Renal pelvis (tissue), 4 donors: ENCODE results near the gene AP3M1. TPM values are rescaled to one million over a fixed set of nuclear protein-coding genes. Genes with fewer than 3 reads are reported as not detected.

Experiments
- DNase-seq: peaks from one replicate; pipeline ENCODE4 v3.0.0-alpha.2; 2013
- polyA plus RNA-seq, 3 donors: library from polyadenylated mRNA; unstranded; fragments of 120-200 nt; gene quantifications; one replicate each; pipeline ENCODE4 v1.2.1, GENCODE V29; 2013; ENCODE audit not compliant: insufficient read length in 3 of 3

The AP3M1 gene
- polyA plus RNA-seq, 3 donors, result 52.4 to 61.1 (median 55.4) TPM

DNA sequence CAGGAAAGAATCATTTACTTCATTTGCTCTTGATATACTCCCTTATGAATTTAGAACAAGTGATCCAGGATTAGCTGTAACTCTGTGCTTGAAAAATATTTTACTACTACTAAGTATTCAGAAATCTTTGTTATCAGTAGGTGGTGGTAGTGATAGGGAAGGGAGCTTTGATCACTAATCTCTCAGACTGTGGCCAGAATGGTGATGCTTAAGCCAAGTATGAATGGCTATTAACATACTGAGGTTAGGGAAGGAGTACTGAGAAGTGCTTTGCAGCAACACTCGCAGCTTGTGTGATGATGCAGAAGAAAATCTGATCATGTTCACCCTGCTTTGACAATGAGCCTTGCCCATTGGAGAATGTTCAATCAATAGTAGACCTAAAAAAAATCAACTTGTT lies 29.3 kb downstream of the AP3M1 start:
- no peak for DNase-seq

DNA sequence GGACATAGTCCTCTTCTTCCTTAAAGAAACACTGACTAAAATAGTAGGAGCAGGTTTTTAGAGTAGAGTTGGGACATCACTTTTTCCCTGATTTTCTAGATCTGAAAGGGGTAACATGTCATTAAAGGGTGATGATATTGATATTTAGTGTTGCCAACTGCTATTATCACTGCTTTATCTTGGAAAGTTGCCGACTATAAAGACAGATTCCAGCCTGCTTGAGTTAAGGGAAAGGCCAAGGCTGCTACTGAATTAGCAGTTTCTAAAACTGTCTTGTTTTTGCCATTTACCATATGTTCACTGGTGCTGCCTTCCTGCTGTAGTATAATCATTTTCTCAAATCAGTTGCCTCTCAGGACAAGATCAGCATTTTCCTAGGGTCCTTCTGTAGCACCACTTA lies 29.7 kb downstream of the AP3M1 start:
- no peak for DNase-seq

DNA sequence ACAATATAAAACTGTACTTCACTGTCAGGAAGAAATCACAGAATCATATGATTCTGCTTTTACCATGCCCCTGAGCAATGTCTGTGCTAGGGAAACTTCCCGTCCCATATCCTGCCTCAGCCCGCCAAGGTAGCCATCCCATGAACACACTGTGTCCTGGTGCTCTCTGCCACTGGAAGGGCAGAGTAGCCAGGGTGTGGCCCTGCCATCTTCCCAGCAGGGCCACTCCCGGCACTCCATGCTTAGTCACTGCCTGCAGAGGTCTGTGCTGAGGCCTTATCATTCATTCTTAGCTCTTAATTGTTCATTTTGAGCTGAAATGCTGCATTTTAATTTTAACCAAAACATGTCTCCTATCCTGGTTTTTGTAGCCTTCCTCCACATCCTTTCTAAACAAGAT lies 31.8 kb downstream of the AP3M1 start:
- DNase-seq, result no peak

DNA sequence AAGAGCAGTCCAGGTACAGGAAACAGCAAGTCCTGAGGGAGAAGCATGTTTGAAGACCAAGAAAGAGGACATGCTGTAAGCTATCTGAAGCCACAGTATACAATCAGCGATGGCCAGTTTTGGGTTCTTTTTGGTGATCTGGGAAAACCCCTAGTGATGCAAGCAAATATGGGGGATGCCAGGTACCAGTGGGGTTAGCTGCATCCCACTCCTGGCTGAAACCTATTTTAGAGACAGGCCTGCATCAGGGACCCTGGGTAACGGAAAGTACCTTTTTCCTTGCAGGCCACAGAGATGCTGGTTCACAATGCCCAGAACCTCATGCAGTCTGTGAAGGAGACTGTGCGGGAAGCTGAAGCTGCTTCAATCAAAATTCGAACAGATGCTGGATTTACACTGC lies 32.9 kb downstream of the AP3M1 start:
- DNase-seq, result no peak

DNA sequence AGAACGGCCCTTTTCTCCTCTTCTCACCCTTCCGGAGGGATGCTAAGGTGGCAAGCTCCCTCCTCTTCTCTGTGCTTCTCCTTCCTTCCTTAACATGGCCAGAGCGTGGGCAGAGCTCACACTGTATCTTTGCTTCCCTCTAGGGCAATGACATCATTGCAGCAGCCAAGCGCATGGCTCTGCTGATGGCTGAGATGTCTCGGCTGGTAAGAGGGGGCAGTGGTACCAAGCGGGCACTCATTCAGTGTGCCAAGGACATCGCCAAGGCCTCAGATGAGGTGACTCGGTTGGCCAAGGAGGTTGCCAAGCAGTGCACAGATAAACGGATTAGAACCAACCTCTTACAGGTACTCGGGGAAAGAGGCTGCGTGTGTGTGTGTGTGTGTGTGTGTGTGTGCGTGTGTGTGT lies 36.6 kb downstream of the AP3M1 start:
- no peak for DNase-seq

DNA sequence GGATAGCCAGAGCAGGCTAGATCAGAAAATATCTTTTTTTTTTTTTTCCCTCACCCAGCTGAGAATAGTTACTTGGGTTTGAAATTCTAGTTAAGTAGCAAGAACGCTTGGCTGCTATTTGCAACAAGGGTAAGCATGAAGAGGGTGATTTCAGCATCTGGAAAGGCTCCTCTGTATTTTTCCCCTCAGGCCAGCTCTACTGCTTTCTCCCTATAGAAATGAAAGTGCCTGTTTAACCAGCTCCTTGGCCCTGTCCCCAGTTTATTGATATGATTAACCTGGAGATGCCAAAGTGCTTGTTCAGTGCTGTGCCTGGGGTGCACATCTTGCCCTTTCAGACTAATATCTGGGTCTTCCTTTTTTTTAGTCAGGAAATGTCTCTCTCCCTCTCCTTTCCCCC lies 37.1 kb downstream of the AP3M1 start:
- DNase-seq, result no peak

DNA sequence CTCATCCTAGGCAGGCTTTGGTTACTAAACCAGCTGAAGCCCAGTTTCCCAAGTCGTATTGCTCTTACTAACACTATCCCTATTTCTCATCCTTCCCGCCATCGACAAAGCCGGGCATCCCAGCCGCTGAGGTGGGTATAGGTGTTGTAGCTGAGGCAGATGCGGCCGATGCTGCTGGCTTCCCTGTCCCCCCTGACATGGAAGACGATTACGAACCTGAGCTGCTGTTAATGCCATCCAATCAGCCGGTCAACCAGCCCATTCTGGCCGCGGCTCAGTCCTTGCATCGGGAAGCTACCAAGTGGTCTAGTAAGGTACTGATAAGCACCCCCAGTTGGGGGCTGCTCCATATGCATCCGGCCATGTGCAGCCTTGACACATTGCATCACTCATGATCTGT lies 38.8 kb downstream of the AP3M1 start:
- DNase-seq, result no peak

DNA sequence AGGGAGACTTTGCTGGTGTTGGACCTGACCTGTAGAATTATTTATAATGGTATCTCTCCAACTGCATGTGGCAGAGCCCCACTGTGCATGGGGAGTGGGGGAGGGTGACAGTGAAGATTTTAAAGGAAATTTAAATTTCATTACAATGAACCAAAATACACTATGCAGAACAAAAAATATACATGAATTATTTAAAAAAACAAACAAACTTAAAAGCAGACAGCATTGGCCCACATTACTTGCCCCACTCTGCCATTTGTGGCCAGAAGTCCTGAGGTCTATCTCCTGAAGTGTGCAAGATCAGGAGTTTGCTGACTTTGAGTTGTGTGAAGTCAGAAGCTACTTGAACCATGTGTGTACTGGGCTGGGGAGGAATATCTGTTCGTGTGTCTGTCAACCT lies 40.5 kb downstream of the AP3M1 start:
- no peak for DNase-seq

DNA sequence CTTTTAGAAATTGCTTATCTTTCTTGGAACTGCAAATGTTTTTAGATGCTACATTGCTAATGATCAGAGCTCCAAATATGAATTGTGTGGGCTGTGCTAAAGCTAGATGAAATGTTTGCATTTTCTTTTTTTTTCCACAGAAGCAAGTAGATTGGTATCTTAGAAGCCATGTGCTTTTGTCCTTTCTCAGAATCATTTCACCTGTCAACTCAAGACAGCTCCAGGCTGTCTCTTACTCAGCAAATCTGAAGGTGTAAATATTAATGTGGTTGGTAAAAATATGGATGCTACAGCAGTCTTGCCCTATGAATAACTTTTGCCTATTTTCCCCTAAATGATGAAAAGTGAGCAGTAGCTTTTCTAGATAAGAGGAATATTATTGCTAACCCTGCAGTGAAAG lies 41.2 kb downstream of the AP3M1 start:
- DNase-seq, result no peak

DNA sequence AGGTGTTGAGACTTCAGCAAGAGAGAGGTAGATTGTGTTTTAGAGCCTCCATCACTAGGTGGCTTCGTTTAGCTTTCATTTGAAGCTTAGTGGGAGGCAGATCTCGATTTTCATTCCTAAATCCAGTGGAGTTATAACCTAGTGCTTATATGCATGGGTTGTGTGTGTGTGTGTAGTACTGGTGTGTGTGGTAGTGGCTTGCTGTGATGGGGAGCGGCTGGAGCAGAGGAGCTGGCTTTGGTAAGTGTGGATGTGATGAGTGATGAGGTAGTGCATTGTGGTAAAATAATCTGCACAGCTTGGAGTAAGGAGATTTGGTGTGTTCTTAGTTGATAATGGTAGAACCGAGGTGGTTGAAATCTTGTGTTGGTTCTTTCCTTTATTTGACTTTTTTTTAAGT lies 43.2 kb downstream of the AP3M1 start:
- no peak for DNase-seq

DNA sequence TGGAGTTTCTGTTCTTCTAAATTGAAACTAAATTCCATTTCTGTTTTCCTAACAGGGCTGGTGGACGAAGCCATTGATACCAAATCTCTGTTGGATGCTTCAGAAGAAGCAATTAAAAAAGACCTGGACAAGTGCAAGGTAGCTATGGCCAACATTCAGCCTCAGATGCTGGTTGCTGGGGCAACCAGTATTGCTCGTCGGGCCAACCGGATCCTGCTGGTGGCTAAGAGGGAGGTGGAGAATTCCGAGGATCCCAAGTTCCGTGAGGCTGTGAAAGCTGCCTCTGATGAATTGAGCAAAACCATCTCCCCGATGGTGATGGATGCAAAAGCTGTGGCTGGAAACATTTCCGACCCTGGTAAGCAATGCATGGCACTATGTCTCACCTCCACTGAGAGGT lies 45.6 kb downstream of the AP3M1 start:
- DNase-seq, result no peak

DNA sequence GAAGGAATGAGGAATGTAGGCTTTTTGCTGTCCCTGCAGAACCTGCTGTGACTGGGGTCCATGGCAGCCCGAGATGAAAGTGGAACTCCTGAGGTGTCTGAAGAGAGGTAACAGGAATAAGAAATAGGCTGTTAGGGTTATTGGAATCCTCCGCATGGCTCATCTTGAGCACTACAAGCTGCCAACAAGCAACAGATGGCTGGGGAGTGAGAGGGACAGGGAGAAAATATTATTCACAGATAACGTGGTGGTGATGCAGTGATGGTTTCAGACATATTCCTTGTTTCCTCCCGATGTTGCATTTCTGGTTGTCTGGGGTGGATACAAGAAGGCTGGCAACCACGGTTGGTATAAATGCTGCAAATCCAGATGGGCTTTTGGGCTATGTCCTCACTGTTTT lies 46.1 kb downstream of the AP3M1 start:
- no peak for DNase-seq

DNA sequence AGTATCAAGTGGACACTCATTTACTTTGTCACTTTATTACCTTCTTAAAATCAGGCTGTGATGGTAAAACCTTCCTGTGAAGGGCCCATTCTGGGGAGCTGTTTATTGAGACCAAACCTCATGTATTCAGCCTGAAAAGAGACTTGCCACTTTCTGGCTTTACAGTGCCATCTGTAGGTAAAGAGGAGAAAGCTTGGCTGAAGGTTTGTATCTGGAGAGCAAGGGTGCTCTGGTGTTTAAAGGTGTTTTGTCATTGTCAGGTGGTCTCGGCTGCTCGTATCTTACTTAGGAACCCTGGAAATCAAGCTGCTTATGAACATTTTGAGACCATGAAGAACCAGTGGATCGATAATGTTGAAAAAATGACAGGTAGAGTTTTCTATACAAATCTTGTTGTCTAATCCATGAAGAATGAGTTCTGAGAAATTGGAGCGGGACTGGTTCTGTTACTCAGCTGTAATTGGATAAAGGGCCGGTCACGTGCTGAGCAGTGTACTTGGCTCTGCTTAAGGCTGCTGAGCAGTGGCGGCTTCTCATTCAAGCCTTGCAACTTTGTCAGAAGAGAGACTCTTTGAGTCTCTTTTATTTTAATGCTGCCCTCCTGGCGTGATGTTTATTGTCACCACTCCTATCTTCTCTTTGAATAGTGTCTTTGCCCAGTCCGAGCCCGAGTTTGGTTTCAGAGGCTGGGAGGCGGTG lies 46.9 kb downstream of the AP3M1 start:
- no peak for DNase-seq

DNA sequence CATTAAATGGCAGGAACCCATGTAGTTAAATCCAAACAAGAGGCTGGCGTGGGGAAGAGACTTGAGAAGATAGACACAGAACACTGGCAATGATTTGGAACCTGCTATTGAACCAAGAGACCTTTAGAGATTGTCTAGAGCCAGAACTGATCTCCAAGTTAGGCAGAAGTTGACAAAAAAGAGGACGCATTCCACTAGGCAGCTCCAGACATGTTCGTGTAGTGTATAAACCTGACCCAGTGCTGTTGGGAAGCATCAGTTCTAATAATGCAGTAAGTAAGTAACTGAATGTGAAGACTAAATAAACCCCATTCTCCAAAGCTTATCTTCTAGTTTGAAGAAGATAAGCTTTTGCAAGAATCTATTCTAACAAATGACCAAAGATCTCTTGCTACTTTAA lies 50.8 kb downstream of the AP3M1 start:
- DNase-seq, result no peak

DNA sequence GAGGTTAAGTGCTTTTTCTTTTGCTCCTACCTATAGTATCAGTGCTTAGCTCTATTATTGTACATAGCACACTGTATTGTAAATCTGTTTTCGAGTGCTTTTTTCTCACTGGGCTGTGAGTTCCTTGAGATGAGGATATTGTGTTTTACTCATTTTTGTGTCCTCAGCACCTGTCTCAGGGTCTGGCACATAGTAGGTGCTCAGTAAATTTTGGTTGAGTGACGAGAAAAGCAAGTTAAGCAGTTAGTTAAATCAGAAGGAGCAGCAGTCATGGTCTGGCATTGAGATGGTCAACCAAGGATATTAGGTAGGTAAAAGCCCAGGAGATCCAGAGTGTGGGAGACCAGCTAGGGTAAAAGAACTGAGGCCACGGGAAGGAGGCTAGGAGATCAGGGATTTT lies 51.2 kb downstream of the AP3M1 start:
- DNase-seq, result no peak

DNA sequence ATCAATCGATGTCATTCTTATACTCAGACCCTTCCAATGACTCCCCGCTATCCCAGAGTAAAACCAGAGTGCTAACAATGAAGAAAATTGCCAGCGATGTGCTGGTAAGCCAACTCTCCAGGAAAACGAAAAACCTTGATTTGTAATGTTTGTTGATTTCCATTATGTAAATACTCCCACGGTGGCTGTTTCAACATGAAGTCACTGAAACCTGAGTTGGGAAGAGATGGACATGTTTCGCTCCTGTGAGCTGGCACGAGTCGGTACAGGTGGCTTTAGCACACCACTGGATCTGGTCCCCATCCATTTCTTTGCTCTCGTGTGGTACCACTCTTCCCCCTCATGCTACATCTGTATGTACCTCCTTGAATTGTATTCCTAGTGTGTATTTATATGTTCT lies 52.9 kb downstream of the AP3M1 start:
- DNase-seq, result no peak

DNA sequence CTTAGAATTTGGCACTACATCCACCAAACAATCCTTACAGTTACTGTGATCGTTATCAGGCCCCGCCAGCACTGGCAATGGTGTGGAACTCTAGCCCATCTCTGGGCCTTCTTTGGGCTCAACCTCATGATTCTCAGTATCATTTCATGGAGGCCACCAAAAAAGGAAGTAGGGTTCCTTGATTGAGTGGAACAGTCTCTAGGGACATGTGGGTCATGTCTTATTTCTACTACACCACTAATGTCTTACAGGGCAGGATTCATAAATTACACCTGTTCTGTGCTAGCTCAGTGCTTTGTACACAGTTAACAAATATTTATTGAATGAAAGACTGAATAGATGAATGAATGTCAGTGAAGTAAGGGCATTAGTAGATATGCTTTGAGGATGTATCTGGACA lies 53.9 kb downstream of the AP3M1 start:
- DNase-seq, result no peak

DNA sequence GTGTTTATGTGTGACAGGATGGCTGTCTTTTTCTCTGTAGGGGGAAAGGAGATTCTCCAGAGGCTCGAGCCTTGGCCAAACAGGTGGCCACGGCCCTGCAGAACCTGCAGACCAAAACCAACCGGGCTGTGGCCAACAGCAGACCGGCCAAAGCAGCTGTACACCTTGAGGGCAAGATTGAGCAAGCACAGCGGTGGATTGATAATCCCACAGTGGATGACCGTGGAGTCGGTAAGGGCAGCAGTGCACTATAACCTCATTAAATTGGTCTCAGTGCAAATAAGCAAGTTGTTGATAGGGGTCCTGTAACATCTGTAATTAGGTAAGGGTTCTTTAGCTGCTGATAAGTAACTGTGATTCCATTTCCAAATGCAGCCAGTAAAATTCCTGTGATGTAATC lies 56.4 kb downstream of the AP3M1 start:
- DNase-seq, result no peak

DNA sequence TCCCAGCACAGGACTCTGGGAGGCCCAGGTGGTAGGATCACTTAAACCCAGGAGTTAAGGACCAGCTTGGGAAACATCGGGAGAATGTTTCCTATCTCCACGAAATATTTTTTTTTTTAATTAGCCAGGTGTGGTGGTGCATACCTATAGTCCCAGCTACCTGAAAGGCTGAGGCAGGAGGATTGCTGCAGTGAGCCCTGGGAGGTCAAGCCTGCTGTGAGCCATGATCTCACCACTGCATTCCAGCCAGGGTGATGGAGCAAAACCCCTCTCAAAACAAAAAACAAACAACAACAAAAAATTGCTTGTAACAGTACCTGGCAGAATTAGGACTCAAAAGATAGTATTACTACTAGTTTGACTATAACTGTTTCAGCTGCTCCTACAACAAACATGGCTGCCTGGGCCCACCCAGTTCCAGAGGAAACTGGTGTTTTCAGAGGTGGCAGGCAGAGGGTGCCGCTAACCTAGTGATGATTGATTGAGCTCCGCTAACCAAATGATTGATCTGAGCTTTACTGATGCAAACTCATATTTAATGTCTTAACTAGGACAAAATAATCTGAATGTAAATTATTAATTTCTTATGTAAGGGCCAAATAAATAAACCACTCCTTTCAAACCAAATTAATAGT lies 57.0 kb downstream of the AP3M1 start:
- no peak for DNase-seq

DNA sequence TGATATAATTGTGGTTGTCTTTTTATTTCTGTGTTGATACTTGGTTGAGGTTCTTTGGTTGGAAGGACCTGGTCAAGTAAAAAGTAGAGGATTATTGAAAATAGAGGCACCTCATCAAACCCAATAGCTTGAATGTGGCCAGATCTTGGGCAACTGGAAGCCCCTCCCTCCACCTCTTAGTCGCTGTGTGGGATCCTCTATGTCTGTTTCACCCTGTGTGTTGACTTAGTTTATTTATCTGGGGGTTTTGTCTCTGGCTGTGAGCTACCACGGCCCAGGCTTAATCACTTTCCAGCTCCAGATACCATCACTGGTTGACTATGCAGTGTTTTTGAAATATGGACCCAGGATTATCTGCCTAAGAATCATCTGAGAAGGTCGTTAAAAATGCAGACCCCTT lies 58.3 kb downstream of the AP3M1 start:
- DNase-seq, result no peak

DNA sequence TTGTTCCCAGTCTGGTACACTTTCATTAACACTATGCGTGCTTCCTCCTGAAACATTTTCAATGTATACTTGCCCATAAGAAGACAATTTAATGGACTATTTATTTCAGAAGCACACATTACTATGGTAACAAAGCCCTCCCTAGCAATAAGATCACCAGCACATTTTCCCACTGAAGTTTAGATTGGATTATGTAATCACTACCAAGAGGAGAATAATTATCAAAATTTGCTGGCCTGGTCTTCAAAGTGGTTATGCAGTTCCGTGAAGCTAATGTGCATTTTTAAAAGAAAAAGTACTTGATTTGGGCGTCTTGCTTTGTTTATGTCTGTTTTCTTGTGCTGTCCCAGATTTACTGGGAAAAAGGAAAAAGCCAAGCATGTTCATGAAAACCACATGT lies 61.9 kb downstream of the AP3M1 start:
- no peak for DNase-seq

DNA sequence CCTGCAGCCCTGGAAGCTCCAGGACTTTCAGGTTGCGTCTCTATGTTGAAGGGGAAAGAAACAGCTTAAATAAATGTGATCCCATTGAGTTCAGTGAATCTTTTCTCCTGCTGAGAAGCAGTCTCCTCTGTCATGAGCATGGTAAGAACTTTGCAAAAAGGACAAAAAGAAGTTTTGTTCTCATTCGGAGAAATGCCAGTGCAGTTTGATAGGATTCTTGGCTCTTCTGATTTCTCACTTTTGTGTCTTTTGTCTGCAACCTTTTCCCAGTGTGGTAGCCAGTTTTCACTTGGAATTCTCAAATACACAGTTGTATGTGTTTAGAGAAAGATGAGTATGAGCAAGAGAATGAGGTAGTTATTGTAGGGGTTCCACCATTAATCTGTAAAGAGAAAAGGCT lies 64.3 kb downstream of the AP3M1 start:
- no peak for DNase-seq

DNA sequence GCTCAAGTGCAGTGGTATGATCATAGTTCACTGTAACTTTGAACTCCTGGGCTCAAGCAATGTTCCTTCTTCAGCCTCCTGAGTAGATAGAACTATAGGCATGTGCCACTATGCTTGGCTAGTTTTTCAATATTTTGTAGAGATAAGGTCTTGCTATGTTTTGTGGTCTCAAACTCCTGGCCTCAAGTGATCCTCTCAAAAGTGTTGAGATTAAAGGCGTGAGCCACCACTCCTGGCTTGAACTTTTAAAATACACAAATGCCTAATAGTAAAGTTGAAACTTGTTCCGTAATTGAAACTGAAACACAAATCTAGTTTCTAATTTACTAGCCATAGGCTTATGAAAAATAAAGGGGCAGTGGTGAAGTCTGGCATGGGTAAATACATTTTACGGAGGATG lies 65.7 kb downstream of the AP3M1 start:
- no peak for DNase-seq

DNA sequence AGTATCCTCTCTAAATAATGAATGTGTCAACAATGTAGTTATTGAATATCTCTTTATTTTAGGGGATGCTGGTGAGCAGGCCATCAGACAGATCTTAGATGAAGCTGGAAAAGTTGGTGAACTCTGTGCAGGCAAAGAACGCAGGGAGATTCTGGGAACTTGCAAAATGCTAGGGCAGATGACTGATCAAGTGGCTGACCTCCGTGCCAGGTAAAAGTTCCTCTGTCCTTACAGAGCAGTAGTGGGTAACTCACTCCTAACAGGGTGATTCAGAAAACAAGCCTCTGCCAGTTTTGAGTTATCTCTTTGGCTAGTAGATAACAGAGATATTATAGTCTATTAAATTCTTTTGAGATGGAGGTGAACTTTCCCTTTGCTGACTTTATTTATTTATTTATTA lies 67.3 kb downstream of the AP3M1 start:
- DNase-seq, result no peak
